Measurements from ENCODE around the gene TBC1D16. TPM values are rescaled to one million over a fixed set of nuclear protein-coding genes. Genes with fewer than 3 reads are reported as not detected.

Gene TBC1D16
- total RNA-seq, 4 donors from 2014 or later: 9.1 to 28.0 (median 22.3) TPM

GRCh38 chr17:80018917-80019651 is 16.6 kb downstream of the TBC1D16 start:
- WGBS, 2 donors: 72 to 79% methylated on average over 21 of the region's 21 CpGs
- DNase-seq (ENCODE audit: low spot score in 2 of 2): no peak
- intact Hi-C loops (cut with DNase I; ENCODE audit: low total_unique reads): no loop called here
- H3K4me3 ChIP-seq (ENCODE audit: low read depth, poor library complexity, severe bottlenecking): no peak overlapping the region
- TF ChIP-seq, protein P1, sequence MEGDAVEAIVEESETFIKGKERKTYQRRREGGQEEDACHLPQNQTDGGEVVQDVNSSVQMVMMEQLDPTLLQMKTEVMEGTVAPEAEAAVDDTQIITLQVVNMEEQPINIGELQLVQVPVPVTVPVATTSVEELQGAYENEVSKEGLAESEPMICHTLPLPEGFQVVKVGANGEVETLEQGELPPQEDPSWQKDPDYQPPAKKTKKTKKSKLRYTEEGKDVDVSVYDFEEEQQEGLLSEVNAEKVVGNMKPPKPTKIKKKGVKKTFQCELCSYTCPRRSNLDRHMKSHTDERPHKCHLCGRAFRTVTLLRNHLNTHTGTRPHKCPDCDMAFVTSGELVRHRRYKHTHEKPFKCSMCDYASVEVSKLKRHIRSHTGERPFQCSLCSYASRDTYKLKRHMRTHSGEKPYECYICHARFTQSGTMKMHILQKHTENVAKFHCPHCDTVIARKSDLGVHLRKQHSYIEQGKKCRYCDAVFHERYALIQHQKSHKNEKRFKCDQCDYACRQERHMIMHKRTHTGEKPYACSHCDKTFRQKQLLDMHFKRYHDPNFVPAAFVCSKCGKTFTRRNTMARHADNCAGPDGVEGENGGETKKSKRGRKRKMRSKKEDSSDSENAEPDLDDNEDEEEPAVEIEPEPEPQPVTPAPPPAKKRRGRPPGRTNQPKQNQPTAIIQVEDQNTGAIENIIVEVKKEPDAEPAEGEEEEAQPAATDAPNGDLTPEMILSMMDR (IDR thresholded peaks at IDR 0.05): no peak

GRCh38 chr17:80017226-80018010 is 18.3 kb downstream of the TBC1D16 start:
- intact Hi-C loops (cut with DNase I; ENCODE audit: low total_unique reads): no loop called here
- WGBS, 2 donors: 89 to 94% methylated on average over 18 of the region's 18 CpGs
- no peak overlapping the region for H3K4me3 ChIP-seq (ENCODE audit: low read depth, poor library complexity, severe bottlenecking)
- no peak for DNase-seq (ENCODE audit: low spot score in 2 of 2)
- no peak for TF ChIP-seq POLR2A (IDR thresholded peaks at IDR 0.05)
- TF ChIP-seq, protein P1 (IDR thresholded peaks at IDR 0.05): no peak

DNA sequence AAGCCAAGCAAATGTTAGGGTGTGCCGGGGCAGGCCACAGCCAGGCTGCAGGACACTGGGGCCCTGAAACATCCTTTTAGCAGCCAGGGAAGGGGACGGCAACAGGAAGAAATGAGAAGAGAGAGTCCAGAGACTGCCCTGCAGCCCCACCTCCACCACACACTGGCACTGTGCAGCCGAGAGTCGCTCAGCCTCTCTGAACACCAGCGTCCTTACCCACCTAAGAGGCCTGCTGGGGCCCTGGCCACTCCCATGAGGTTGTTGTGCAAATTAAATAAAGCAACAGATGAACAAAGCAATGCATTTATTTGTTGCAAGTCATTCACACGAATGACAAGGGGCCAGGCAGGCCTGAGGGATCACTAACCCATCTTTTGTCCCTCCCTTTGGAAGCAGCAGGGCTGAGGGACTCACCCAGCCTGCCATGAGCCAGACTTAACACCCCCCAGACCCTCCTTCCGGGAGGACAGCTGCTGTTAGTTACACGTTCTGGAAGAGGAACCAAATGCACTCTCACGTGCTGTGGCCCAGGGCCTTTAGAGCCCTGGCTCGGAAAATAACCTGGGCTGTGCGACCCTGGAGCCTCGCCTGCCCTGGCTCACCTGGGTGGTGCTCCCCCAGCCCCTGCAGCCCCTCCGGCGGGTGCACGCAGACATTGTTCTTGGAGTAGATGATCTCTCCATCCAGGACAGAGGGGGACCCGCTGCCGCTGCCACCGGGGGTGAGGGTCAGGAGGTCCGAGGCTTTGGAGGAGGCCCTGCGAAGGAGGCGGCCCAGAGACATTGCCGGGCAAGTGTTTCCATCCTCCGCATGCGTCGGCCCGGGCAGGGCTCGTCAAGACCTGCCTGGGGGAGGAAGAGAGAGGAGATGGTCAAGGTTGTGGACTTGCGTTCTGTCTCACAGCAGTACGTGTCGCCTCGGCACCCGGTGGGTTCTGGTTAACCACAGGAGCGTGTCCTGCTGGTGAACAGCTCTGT is 22.6 kb downstream of the TBC1D16 start:
- H3K4me3 ChIP-seq (ENCODE audit: low read depth, poor library complexity, severe bottlenecking): no peak overlapping the region
- TF ChIP-seq, protein P1 (IDR thresholded peaks at IDR 0.05): no peak
- TF ChIP-seq POLR2A (IDR thresholded peaks at IDR 0.05): no peak
- 89 to 91% methylated on average over 29 to 30 of the region's 33 CpGs for WGBS, 2 donors
- intact Hi-C loops (cut with DNase I; ENCODE audit: low total_unique reads): no loop called here
- no peak for DNase-seq (ENCODE audit: low spot score in 2 of 2)

- TF ChIP-seq POLR2A (IDR thresholded peaks at IDR 0.05): no peak
- TF ChIP-seq, protein P1 (IDR thresholded peaks at IDR 0.05): no peak
- DNase-seq (ENCODE audit: low spot score in 2 of 2): no peak
- no peak overlapping the region for H3K4me3 ChIP-seq (ENCODE audit: low read depth, poor library complexity, severe bottlenecking)
- intact Hi-C loops (cut with DNase I; ENCODE audit: low total_unique reads): no loop called here
- 85 to 88% methylated on average over 10 of the region's 10 CpGs for WGBS, 2 donors
Measured at GRCh38 chr17:80011989-80012555, 23.6 kb downstream of the TBC1D16 start.

DNA sequence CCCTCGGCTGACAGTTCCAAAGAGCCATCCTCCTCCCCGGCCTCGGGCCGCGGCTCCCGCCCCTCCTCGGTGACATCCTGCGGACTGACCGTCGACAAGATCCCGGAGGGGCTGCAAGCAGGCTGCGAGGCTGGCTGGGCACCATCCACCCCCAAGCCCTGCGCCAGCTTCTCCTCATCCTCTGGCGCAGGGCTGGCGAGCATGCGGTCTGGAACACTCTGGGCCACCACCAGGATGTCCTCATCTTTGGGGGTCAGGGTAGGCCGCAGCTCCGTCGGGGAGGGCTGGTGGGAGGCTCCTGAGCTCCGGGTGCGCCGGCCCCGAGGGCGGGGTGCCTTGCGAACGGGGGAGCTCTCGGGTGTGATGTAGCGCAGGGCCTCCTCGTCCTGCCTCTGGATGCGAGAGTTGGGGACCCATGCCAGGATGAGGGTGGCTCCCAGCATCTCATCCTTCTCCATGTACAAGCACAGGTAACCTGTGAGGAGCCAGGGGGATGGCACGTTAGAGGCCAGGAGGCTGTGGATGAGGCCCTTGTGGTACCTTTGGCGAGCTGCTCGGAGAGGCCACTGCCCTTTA is 25.3 kb downstream of the TBC1D16 start:
- no peak for DNase-seq (ENCODE audit: low spot score in 2 of 2)
- 92 to 93% methylated on average over 24 to 33 of the region's 33 CpGs for WGBS, 2 donors
- H3K4me3 ChIP-seq (ENCODE audit: low read depth, poor library complexity, severe bottlenecking): no peak overlapping the region
- intact Hi-C loops (cut with DNase I; ENCODE audit: low total_unique reads): no loop called here
- TF ChIP-seq, protein P1 (IDR thresholded peaks at IDR 0.05): no peak
- TF ChIP-seq POLR2A (IDR thresholded peaks at IDR 0.05): no peak

Measured in lower leg skin (tissue), 4 donors.